ENCODE data around the gene CTAGE15. TPM values are rescaled to one million over a fixed set of nuclear protein-coding genes. Genes with fewer than 3 reads are reported as not detected.
"Not testable (repeated sequence)": the region's sequence is repeated elsewhere in the genome, so short reads cannot be mapped to it uniquely, and the experiment has no call there.

CTAGE15 gene
- total and polyA plus RNA-seq, 5 experiments from 2014 or later, result 0.09 to 0.19 TPM; not detected in 3

GRCh38 chr7:143598086-143598485 is 26.5 kb downstream of the CTAGE15 start:
- H3K9me3 Mint-ChIP-seq, H3K27ac Mint-ChIP-seq, H3K4me3 Mint-ChIP-seq, POLR2A ChIA-PET, H3K27me3 Mint-ChIP-seq, ATAC-seq, H3K4me1 Mint-ChIP-seq, H3K36me3 Mint-ChIP-seq: not testable (repeated sequence)
- DNase-seq, result peak in 2 of 10 donors; percentile 1 to 6

GRCh38 chr7:143603549-143603948 is 31.9 kb downstream of the CTAGE15 start:
- H3K4me1 Mint-ChIP-seq, H3K36me3 Mint-ChIP-seq, DNase-seq, H3K9me3 Mint-ChIP-seq, H3K27me3 Mint-ChIP-seq, H3K4me3 Mint-ChIP-seq, ATAC-seq, H3K27ac Mint-ChIP-seq, POLR2A ChIA-PET: not testable (repeated sequence)

DNA sequence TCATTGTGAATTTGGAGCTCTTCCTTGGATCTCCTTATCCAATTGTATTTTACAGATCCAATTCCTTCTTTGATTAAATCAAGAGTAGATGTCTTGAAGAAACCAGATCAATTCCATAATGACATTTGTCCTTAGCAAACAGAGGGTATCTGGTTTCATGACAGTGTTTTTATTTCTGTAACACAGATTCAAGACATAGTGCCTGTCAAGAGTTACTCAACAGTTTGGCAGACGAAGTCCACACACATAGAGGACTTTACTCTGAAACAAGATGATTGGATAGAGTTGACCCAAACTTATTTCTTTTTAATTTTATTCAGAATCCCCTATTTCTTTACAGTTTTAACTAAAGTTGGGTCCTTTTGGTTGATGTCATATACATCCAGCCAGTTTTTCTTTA is 34.5 kb downstream of the CTAGE15 start:
- H3K4me1 Mint-ChIP-seq, H3K36me3 Mint-ChIP-seq, ATAC-seq, H3K27ac Mint-ChIP-seq, POLR2A ChIA-PET, H3K4me3 Mint-ChIP-seq, H3K27me3 Mint-ChIP-seq, H3K9me3 Mint-ChIP-seq, DNase-seq: not testable (repeated sequence)

- ATAC-seq, H3K4me3 Mint-ChIP-seq, H3K9me3 Mint-ChIP-seq, H3K36me3 Mint-ChIP-seq, H3K27ac Mint-ChIP-seq, H3K4me1 Mint-ChIP-seq, H3K27me3 Mint-ChIP-seq, POLR2A ChIA-PET: not testable (repeated sequence)
- DNase-seq, result peak in 1 of 10 donors; percentile 1
Observed at GRCh38 chr7:143615545-143615944, 43.9 kb downstream of the CTAGE15 start.

DNA sequence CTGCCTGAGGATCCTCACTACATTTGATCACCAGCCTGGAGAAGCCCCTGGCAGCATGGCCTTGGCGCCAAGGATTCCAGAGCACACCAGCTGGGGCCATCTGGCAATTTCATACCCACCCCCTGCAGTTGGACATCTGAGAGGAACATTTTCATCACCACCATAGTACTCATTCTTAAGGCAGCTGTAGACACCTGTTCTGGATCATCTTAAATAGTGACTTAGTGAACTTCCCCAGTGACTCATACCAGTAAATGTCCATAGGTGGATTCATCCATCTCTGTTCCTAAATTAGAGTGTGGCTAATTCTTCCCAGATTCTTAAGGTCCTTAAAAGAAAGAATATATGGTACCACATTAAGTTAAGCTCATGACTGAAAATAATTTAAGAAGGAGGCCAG is 45.6 kb downstream of the CTAGE15 start:
- H3K27ac Mint-ChIP-seq, ATAC-seq, H3K4me1 Mint-ChIP-seq, H3K27me3 Mint-ChIP-seq, H3K9me3 Mint-ChIP-seq, POLR2A ChIA-PET, H3K36me3 Mint-ChIP-seq, DNase-seq, H3K4me3 Mint-ChIP-seq: not testable (repeated sequence)

DNA sequence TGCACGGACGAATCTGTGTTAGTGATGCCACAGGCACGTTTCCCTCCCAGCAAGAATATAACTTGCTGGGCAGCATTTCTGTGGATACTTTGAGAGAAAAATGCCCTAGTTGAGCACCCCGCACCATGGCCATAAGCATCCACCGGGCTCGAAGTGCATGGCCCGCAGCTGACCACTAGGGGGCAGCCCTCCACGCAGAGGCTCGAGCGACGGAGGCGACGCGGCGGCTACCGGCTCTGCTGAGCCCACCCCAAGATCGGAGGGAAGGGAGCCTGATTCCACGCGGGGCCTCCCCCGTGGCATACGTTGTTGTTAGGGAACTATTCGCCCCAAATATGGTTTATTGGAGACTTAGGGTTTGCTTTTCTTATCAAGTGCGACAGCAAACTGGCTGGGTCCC is 48.5 kb downstream of the CTAGE15 start:
- H3K4me1 Mint-ChIP-seq, H3K36me3 Mint-ChIP-seq, H3K27me3 Mint-ChIP-seq, H3K27ac Mint-ChIP-seq, H3K4me3 Mint-ChIP-seq, H3K9me3 Mint-ChIP-seq, POLR2A ChIA-PET: not testable (repeated sequence)
- ATAC-seq (peak; percentile 36 to 37), DNase-seq (peak in 3 of 10 donors; percentile 56 to 69 (median 64))

DNA sequence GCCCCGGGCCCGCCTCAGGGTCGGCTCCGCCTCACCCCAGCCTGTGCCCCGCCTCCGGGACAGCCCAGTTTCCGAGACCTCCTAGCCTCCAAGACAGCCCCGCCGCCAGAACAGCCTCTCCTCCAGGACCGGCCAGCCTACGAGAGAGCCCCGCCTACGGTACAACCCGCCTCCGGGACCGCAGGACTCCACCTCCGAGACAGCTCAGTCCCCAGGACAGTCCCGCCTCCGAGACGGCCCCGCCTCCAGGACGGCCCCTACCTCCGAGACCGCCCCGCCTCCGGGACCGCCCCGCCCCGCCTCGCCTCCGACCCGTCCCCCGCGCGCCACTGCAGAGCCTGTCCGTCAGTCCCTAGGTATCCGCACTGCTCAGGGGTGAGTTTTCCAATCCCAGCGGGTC is 49.0 kb downstream of the CTAGE15 start, which contains the start of gene TCAF2:
TCAF2 (plus strand) TSS at position 329 of the 400 bp plus-strand sequence.
- H3K27ac Mint-ChIP-seq, result peak within 1 kb of the TSS in 2 of 10 donors; percentile 55 to 93
- DNase-seq (peak in 6 of 10 donors; percentile 27 to 79 (median 72)), ATAC-seq (peak; percentile 83 to 85)
- H3K4me1 Mint-ChIP-seq, H3K27me3 Mint-ChIP-seq, POLR2A ChIA-PET, H3K9me3 Mint-ChIP-seq, H3K36me3 Mint-ChIP-seq: not testable (repeated sequence)
- H3K4me3 Mint-ChIP-seq, result peak within 1 kb of the TSS in 3 of 10 donors; percentile 56 to 72 (median 69)

GRCh38 chr7:143621175-143621574 is 49.6 kb downstream of the CTAGE15 start:
- DNase-seq, H3K27me3 Mint-ChIP-seq, H3K4me1 Mint-ChIP-seq, POLR2A ChIA-PET, H3K27ac Mint-ChIP-seq, H3K36me3 Mint-ChIP-seq, H3K9me3 Mint-ChIP-seq: not testable (repeated sequence)
- peak overlapping the region in 1 of 10 donors; percentile 72 for H3K4me3 Mint-ChIP-seq
- ATAC-seq, result peak; percentile 52 to 58

GRCh38 chr7:143622130-143622529 is 50.5 kb downstream of the CTAGE15 start:
- H3K36me3 Mint-ChIP-seq, H3K4me3 Mint-ChIP-seq, H3K9me3 Mint-ChIP-seq, DNase-seq, H3K27ac Mint-ChIP-seq, H3K27me3 Mint-ChIP-seq, H3K4me1 Mint-ChIP-seq, POLR2A ChIA-PET: not testable (repeated sequence)
- ATAC-seq, result peak; percentile 49 to 55

Other genes with a start within 250 kb of the CTAGE15 start
- gene FAM131B, start 209.1 kb upstream of the CTAGE15 start, total RNA-seq, result 1 to 10 TPM in 1 of 2 experiments, under 1 TPM in 1; 0.78 to 1.2 TPM
- gene FAM131B, start 209.1 kb upstream of the CTAGE15 start, polyA plus RNA-seq, result 1 to 10 TPM in 1 of 3 donors, under 1 TPM in 2; 0.44 to 1.1 (median 0.54) TPM
- 100 to 1,000 TPM; 138 to 151 TPM for gene ZYX, start 190.5 kb upstream of the CTAGE15 start, total RNA-seq
- gene ZYX, start 190.5 kb upstream of the CTAGE15 start, polyA plus RNA-seq, result 100 to 1,000 TPM in 1 of 3 donors, 10 to 100 TPM in 2; 58.6 to 142 (median 82.6) TPM
- 10 to 100 TPM; 44.8 to 44.9 TPM for gene EPHA1, start 162.9 kb upstream of the CTAGE15 start, total RNA-seq
- 10 to 100 TPM; 10.1 to 37.1 (median 16.2) TPM for gene EPHA1, start 162.9 kb upstream of the CTAGE15 start, polyA plus RNA-seq
- gene TAS2R60, start 128.3 kb upstream of the CTAGE15 start, total RNA-seq, result 1 to 10 TPM in 1 of 2 experiments, under 1 TPM in 1; 0.96 to 1.0 TPM
- under 1 TPM in 1 of 3 donors, not detected in 2; 0.23 TPM for gene TAS2R60, start 128.3 kb upstream of the CTAGE15 start, polyA plus RNA-seq
- under 1 TPM in 1 of 2 experiments, not detected in 1; 0.55 TPM for gene TAS2R41, start 93.9 kb upstream of the CTAGE15 start, total RNA-seq
- gene TAS2R41, start 93.9 kb upstream of the CTAGE15 start, polyA plus RNA-seq, result not detected
- 10 to 100 TPM; 15.4 to 16.8 TPM for gene TCAF2, start 49.2 kb downstream of the CTAGE15 start, total RNA-seq
- gene TCAF2, start 49.2 kb downstream of the CTAGE15 start, polyA plus RNA-seq, result 1 to 10 TPM; 5.3 to 9.2 (median 9.2) TPM
- gene CTAGE6, start 185.9 kb downstream of the CTAGE15 start, total RNA-seq, result 1 to 10 TPM in 1 of 2 experiments, under 1 TPM in 1; 0.96 to 1.2 TPM
- under 1 TPM in 1 of 3 donors, not detected in 2; 0.08 TPM for gene CTAGE6, start 185.9 kb downstream of the CTAGE15 start, polyA plus RNA-seq

All from naive thymus-derived CD8-positive, alpha-beta T cell (primary cell).